SU-DHL-6 (cell line): ENCODE results near the gene KCTD11.

ENCODE experiments used
- H2AFZ ChIP-seq: fragments of 200-600 bp; sonication (generic); 2 replicates; pipeline ENCODE4 v1.6.1; 2014; ENCODE audit warnings: low read depth, mild to moderate bottlenecking, moderate library complexity, mixed read lengths, antibody characterized with exemption, low read length; ENCODE audit not compliant: severe bottlenecking
- H3F3A ChIP-seq: fragments of 200-600 bp; shearing (Covaris generic); 2 replicates; pipeline ENCODE4 v1.6.0; 2016; ENCODE audit warnings: antibody characterized with exemption, mild to moderate bottlenecking; ENCODE audit not compliant: insufficient read depth
- H3K27ac ChIP-seq: fragments of 200-600 bp; sonication (generic); 2 replicates; pipeline ENCODE4 v1.5.1; 2016; ENCODE audit warnings: low read depth, mild to moderate bottlenecking, low read length, moderate library complexity, mixed read lengths
- H3K27me3 ChIP-seq: fragments of 200-600 bp; sonication (generic), shearing (Covaris generic); 2 replicates; pipeline ENCODE4 v1.6.0; 2014; ENCODE audit warnings: mild to moderate bottlenecking, low read length
- H3K36me3 ChIP-seq: fragments of 200-600 bp; sonication (generic); 2 replicates; pipeline ENCODE4 v1.6.1; 2014; ENCODE audit warnings: mild to moderate bottlenecking, low read length, mixed read lengths
- H3K4me2 ChIP-seq: fragments of 300-600, 200-600 bp; shearing (Covaris generic), sonication (generic); 2 replicates; pipeline ENCODE4 v1.6.0; 2014; ENCODE audit warnings: low read length, low read depth, mild to moderate bottlenecking; ENCODE audit not compliant: poor library complexity, severe bottlenecking
- H3K4me3 ChIP-seq: fragments of 200-600 bp; sonication (generic); 2 replicates; pipeline ENCODE4 v1.5.1; 2014; ENCODE audit warnings: antibody characterized with exemption, low read length, mild to moderate bottlenecking, mixed read lengths; ENCODE audit not compliant: insufficient read depth, poor library complexity, severe bottlenecking
- H3K79me2 ChIP-seq: fragments of 200-600 bp; sonication (generic); 2 replicates; pipeline ENCODE4 v1.6.1; 2014; ENCODE audit warnings: mild to moderate bottlenecking, low read length, moderate library complexity; ENCODE audit not compliant: insufficient read depth
- H3K9ac ChIP-seq: fragments of 200-600 bp; sonication (generic); 2 replicates; pipeline ENCODE4 v1.7.0; 2014; ENCODE audit warnings: mild to moderate bottlenecking, low read length
- H3K9me2 ChIP-seq: fragments of 200-600 bp; sonication (generic); replicated peaks from 2 replicates; pipeline ENCODE4 v1.6.1; 2014; ENCODE audit warnings: low read length; ENCODE audit not compliant: insufficient read depth
- H3K9me3 ChIP-seq: fragments of 200-600 bp; sonication (generic); 2 replicates; pipeline ENCODE4 v1.6.1; 2014; ENCODE audit warnings: low read length, mixed read lengths; ENCODE audit not compliant: insufficient read depth
- H4K20me1 ChIP-seq: fragments of 200-600 bp; sonication (generic); 2 replicates; pipeline ENCODE4 v1.6.1; 2014; ENCODE audit warnings: low read depth, mild to moderate bottlenecking, antibody characterized with exemption, low read length, moderate library complexity, mixed read lengths
- EZH2phosphoT487 ChIP-seq: fragments of 200-600 bp; sonication (generic), shearing (Covaris generic); conservative IDR thresholded peaks from 2 replicates; pipeline ENCODE4 v1.6.1; 2018; ENCODE audit warnings: mild to moderate bottlenecking, antibody characterized with exemption, low read length, moderate library complexity, mixed read lengths
- TF ChIP-seq, protein P1 (sequence below): fragments of 200-600 bp; sonication (generic); IDR thresholded peaks from one replicate; pipeline ENCODE4 v1.5.1; 2017; ENCODE audit warnings: antibody characterized with exemption, mild to moderate bottlenecking, low read length, moderate library complexity; ENCODE audit not compliant: insufficient read depth, poor library complexity, severe bottlenecking

The KCTD11 gene

DNA sequence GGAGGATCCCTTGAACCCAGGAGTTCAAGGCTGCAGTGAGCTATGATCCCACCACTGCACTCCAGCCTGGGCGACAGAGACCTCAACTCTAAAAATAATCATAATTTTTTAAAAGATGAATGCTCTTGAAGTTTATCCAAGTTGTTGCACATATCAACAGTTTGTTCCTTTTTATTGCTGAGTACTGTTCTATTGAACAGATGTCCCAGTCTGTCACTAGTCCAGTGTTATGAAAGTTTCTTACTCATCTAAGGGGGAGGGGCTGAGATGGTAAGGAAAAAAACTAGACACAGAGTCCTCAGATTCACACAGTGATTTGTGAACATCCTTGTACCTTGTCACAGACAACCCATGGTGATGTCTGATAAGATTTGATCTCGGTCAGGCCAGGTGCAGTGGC lies 11.8 kb upstream of the KCTD11 start:
- H3K9me2 ChIP-seq = no peaks in the 10 kb centered on the region
- H3K9ac ChIP-seq = no peak overlapping the region
- no peak overlapping the region for H3K4me3 ChIP-seq
- no peaks in the 10 kb centered on the region; the same call in 1 of the 2 replicates for H3K36me3 ChIP-seq
- H3K4me2 ChIP-seq = no peak overlapping the region
- no peaks in the 10 kb centered on the region for H3K9me3 ChIP-seq
- TF ChIP-seq, protein P1, sequence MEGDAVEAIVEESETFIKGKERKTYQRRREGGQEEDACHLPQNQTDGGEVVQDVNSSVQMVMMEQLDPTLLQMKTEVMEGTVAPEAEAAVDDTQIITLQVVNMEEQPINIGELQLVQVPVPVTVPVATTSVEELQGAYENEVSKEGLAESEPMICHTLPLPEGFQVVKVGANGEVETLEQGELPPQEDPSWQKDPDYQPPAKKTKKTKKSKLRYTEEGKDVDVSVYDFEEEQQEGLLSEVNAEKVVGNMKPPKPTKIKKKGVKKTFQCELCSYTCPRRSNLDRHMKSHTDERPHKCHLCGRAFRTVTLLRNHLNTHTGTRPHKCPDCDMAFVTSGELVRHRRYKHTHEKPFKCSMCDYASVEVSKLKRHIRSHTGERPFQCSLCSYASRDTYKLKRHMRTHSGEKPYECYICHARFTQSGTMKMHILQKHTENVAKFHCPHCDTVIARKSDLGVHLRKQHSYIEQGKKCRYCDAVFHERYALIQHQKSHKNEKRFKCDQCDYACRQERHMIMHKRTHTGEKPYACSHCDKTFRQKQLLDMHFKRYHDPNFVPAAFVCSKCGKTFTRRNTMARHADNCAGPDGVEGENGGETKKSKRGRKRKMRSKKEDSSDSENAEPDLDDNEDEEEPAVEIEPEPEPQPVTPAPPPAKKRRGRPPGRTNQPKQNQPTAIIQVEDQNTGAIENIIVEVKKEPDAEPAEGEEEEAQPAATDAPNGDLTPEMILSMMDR = no peak
- TF ChIP-seq EZH2phosphoT487 = no peak
- peaks cover 12% of the 10 kb centered on the region; the same call in 1 of the 2 replicates for H3K79me2 ChIP-seq
- no peaks in the 10 kb centered on the region for H3K27me3 ChIP-seq
- H3F3A ChIP-seq = peaks cover 9% of the 10 kb centered on the region; the same call in 1 of the 2 replicates
- H3K27ac ChIP-seq = no peak overlapping the region
- H2AFZ ChIP-seq = no peak overlapping the region
- H4K20me1 ChIP-seq = no peaks in the 10 kb centered on the region

DNA sequence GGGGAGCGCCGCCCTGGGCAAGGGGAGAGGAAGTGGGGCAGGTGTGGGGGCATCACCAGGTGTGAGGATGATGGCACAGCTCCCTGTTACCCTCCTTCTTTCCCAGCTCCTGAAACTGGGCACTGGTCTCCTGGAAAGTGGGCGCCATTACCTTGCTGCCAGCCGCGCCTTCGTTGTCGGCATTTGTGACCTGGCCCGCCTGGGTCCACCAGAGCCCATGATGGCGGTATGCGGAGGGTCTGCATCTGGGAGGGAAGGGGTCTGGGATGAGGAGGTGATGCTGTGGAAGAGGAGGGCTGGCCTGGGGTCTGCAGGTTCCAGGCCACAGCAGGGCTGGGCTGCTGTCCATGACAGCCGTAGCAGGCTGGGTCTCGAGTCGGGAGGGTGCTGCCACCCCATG lies 10.1 kb upstream of the KCTD11 start:
- Histone ChIP-seq H3K79me2 (peaks cover 7% of the 10 kb centered on the region; the same call in 1 of the 2 replicates), H3K9me2 (no peaks in the 10 kb centered on the region), H3K27ac (no peak overlapping the region), H3K4me2 (no peak overlapping the region), H3K27me3 (no peaks in the 10 kb centered on the region), H3K9ac (no peak overlapping the region), H2AFZ (no peak overlapping the region), H3K36me3 (no peaks in the 10 kb centered on the region; the same call in 1 of the 2 replicates), H3F3A (peaks cover 9% of the 10 kb centered on the region; the same call in 1 of the 2 replicates), H3K4me3 (no peak overlapping the region), H3K9me3 (no peaks in the 10 kb centered on the region), H4K20me1 (no peaks in the 10 kb centered on the region)
- TF ChIP-seq, protein P1 = no peak
- no peak for TF ChIP-seq EZH2phosphoT487

DNA sequence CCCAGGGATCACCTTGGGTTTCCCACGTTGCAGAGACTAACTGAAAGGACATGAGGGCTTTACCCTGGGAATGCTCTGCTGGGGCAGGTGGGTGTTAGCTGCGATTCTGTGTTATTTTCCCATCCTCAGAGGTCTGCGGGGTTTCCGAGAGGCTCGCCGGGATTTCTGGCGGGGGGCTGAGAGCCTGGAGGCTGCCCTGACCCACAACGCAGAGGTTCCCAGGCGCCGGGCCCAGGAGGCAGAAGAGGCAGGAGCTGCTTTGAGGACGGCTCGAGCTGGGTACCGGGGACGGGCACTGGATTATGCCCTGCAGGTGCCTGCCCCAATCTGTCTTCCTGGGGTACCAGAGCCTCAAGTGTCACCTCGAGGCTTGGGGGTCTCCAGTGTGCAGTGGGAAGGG lies 8.7 kb upstream of the KCTD11 start:
- no peaks in the 10 kb centered on the region for H3K27me3 ChIP-seq
- H3F3A ChIP-seq = no peaks in the 10 kb centered on the region
- no peaks in the 10 kb centered on the region for H3K9me2 ChIP-seq
- H3K27ac ChIP-seq = no peak overlapping the region
- no peaks in the 10 kb centered on the region; the same call in 1 of the 2 replicates for H3K36me3 ChIP-seq
- TF ChIP-seq, protein P1 = no peak
- TF ChIP-seq EZH2phosphoT487 = no peak
- no peaks in the 10 kb centered on the region for H4K20me1 ChIP-seq
- no peak overlapping the region for H3K4me3 ChIP-seq
- H3K4me2 ChIP-seq = no peak overlapping the region
- no peak overlapping the region for H2AFZ ChIP-seq
- H3K9ac ChIP-seq = no peak overlapping the region
- no peaks in the 10 kb centered on the region for H3K79me2 ChIP-seq
- no peaks in the 10 kb centered on the region for H3K9me3 ChIP-seq
